Activated T-helper 9 cell treated with anti-CD3 and anti-CD28 coated beads, Interleukin-2, amount 50 U/mL, for 16 hours (primary cell): ENCODE measurements around the gene ZNF124.
"Not testable (repeated sequence)": the region's sequence is repeated elsewhere in the genome, so short reads cannot be mapped to it uniquely, and the experiment has no call there.

Experiments
- DNase-seq: peaks from one replicate; pipeline ENCODE4 v3.0.0-alpha.2; 2020; ENCODE audit warnings: low read depth

ZNF124 gene

GRCh38 chr1:247172996-247173395 lies 1.2 kb upstream of the ZNF124 start:
- no peak for DNase-seq

DNA sequence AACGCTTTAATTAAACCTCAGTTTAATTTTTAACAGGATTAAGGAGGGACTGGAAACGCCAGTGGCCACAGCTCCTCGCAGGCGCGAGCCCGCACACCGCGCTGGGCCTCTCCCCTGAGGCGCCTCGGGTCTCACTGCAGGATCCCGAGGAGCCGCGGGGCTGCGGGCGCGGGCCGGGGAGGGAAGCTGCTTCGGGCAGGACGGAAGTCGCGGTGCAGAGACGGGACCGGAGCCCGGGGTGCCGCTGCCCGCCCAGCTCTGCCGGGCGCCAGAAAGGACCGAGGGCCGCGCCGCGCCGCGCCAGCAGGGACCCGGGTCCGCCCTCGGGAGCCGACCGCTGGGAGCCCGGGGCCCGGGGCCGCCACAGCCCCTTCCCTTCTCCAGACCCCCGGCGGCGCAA lies 377 bp downstream of the ZNF124 start:
- DNase-seq, result not testable (repeated sequence)

- DNase-seq, result no peak
These were observed 6.1 kb downstream of the ZNF124 start for GRCh38 chr1:247165674-247166073.

- DNase-seq, result no peak
These were observed 7.1 kb downstream of the ZNF124 start for GRCh38 chr1:247164694-247165093.

DNA sequence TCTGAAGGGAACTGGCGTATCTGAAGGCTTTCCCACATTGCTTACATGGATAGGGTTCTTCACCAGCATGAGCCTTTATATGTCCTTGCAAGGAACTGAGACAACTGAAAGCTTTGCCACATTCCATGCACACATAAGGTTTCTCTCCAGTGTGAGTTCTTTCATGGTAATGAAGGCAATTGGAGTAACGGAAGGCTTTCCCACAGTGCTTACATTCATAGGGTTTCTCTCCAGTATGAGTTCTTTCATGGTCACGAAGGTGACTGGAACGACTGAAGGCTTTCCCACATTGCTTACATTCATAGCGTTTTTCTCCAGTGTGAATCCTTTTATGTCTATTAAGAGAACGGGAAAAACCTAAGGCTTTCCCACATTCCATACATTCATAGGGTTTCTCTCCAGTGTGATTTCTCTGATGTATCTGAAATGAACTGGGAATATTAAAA lies 15.0 kb downstream of the ZNF124 start:
- DNase-seq, result no peak

GRCh38 chr1:247147781-247148180 lies 24.0 kb downstream of the ZNF124 start:
- no peak for DNase-seq

GRCh38 chr1:247147120-247147519 lies 24.7 kb downstream of the ZNF124 start:
- DNase-seq, result not testable (repeated sequence)

- DNase-seq, result no peak
These were observed 25.1 kb downstream of the ZNF124 start for GRCh38 chr1:247146671-247147070.

DNA sequence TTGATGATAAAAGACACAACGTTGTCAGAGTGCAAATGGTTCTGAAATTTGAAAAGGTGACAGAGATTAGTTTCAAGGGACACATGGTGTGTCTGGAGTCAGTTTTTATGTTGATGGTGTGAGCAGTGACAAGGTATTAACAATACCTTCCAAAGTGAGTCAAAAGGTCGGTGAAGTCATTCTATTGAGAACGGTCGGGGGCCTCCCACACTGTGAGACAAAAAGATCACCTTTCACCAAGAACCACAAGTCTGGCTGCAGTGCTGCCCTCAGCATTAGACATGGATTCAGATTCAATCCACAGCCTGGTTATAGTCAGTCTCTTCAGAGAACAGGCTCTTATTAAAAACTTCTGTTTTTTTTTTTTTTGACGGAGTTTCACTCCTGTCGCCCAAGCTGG lies 26.5 kb downstream of the ZNF124 start:
- DNase-seq, result no peak

GRCh38 chr1:247139557-247139956 lies 32.3 kb downstream of the ZNF124 start:
- DNase-seq, result not testable (repeated sequence)

DNA sequence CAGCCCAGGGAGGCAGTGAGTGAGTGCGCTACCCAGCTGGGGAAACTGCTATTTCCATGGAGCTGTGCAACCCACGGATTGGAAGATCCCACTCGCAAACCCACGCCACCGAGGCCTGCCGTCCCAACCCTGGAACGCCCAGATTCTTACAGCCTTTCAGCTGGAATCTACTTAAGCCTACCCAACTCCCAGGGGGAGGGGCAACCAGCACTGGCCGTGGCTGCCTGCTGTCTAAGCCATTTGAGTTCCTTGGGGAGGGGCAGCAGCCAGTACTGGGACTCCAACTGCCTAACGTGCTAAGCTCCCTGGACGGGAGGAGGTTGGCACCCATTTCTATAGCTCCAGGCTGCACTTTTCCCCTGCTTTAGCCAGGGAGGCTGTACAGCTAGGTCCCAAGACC lies 40.6 kb downstream of the ZNF124 start:
- no peak for DNase-seq

DNA sequence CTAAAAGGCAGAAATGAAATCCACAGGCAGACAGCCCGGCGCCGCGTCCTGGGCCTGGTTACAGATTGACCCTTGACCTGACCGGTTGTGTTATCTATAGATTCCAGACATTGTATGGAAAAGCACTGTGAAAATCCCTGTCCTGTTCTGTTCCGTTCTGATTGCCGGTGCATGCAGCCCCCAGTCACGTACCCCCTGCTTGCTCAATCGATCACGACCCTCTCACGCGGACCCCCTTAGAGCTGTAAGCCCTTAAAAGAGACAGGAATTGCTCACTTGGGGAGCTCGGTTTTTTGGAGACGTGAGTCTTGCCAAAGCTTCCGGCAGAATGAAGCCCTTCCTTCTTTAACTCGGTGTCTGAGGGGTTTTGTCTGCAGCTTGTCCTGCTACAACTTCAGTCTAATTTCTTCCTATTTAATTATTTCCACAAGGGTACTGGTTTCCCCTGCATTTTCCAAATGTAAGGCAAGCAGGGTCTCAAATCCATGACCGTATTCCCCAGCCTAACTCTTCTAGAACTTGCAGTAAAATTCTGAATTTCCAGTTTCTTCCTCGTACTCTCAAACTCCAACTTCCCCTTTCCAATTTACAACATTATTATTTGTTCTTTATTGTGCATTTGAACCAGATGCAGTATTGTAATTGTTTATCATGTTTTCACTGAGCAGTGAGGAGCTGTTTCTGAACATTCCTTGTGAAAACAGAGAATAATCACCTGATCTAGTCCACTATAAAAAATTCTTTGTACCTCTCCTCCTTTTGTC lies 44.1 kb downstream of the ZNF124 start:
- not testable (repeated sequence) for DNase-seq

- DNase-seq, result not testable (repeated sequence)
These were observed 45.2 kb downstream of the ZNF124 start for GRCh38 chr1:247126601-247127000.

DNA sequence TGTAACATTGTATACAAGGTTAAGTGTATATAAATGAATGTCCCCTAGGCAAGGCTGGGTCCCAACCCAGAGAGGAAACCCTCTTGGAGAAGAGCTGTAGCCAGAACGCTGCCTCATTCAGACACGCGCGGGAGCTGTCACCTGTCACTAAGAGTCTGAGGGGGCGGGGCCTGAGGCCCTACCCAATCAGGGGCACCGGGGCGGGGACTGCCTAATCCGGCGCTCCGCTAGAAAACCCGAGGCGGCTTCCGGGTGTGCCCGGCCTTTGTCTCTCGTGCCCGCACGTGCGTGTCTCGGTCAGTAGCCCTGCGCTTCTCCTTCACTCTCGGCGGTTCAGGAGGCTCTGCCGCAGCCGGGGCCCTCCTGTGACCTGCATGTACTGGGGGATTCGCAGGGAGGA lies 45.7 kb downstream of the ZNF124 start:
- not testable (repeated sequence) for DNase-seq

- DNase-seq, result no peak
These were observed 50.4 kb downstream of the ZNF124 start for GRCh38 chr1:247121382-247121781.

DNA sequence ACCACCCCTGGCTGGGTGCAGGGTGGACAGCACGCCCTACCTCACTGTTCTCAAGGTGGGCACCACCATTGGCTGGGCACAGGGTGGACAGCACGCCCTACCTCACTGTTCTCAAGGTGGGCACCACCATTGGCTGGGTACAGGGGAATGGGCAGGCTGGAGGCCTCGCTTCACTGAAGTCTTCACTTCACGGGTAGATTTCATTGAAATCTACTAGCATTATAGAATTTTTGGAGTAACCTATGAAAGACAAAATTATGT lies 51.5 kb downstream of the ZNF124 start:
- DNase-seq, result not testable (repeated sequence)

DNA sequence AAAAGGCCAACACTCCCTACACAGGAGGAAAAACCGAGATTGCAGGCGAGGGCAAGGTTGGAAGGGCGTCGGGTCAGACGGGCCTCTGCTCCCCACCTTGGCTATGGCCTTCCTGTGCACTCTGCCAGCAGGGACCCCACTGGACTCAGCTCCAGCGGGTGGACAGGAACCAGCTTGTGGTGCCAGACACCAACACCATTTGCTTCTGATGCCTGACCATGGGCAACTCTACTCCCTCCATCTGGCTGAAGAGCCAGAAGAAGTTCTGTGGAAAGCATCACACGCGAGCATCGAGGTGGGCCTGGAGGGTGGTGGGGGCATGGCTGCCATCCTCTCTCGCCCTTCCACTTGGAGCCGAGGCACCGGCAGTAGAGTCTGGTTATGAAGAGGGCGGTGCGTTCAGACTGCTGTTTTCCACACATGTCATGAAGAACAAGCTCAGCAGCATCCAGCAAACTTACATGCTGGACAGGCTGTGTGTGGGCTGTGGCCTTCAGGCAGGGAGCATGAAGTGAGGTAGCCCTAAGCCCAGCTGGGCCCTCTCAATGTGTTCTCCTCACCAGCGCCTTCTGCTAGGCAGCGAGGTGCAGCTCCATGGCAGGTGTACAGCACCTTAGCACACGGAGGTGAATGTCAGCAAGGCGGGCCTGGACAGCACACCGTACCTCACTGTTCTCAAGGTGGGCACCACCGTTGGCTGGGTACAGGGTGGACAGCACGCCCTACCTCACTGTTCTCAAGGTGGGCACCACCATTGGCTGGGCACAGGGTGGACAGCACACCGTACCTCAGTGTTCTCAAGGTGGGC lies 52.0 kb downstream of the ZNF124 start:
- DNase-seq, result no peak

- DNase-seq, result no peak
These were observed 52.8 kb downstream of the ZNF124 start for GRCh38 chr1:247118946-247119446.

DNA sequence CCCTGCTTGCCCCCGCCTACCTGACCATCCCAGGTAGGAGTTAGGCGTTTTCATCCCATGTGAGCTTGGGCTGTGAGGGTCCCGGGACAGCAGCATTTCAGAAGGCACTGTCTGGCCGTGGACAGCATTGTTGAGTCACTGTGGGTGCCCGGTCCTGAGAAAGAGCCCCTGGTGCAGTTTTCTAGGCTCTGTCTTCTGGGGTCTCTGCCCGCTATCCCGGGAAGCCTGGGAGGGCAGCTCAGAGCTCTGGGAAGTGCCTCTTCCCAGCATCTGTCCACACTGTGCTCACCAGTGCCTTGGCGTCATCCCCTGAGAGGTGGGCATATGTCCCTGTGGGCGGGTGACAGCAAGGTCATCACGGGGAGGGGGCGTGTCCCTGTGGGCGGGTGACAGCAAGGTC lies 56.3 kb downstream of the ZNF124 start:
- no peak for DNase-seq

- DNase-seq, result no peak
These were observed 56.7 kb downstream of the ZNF124 start for GRCh38 chr1:247115141-247115510.

DNA sequence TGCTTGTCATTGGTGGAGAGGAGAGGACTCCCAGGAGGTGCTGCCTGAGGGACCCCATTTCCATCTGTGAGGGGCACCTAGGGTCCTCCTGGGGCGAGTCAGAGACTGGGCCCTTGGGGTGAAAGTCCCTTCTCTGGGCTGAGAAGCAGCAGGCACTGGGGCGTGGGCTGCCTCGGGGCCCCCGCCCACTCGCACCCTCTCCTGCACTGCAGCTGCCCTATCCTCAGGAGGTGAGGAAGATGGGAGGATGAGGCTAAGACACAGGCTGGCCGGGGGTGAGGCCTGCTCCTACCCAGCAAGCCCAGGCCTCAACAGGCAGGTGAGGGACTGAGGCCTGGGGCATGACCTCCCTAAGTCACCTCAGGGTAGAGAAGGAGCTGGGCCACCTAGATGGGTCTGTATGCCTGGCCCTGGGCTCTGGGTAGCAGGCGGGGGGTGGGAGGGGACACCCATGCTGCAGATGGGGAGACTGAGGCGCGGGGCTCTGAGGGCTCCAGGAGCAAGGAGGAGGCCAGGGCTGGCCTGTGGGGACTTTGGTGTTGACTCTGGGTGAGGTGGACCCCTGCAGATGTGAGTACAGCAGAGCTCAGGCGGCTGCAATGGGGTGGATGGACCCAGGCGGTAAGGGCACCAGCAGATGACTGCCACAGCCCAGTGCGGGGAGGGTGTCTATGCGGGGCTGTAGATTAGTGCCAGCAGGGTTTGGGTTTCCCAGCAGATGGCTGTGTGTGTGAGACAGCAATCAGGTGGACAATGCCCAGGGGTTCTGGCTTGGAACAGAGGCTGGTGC lies 57.3 kb downstream of the ZNF124 start:
- DNase-seq, result no peak

- DNase-seq, result no peak
These were observed 58.0 kb downstream of the ZNF124 start for GRCh38 chr1:247113733-247114271.
